K562 (cell line): Measurements from ENCODE around the gene MPRIP. TPM values are rescaled to one million over a fixed set of nuclear protein-coding genes. Genes with fewer than 3 reads are reported as not detected.

Experiments used
- ATAC-seq: fragments of 200-7000 bp; cut with Tn5 transposase; 3 replicates; pipeline ENCODE4 v1.9.1; 2020; ENCODE audit warnings: moderate library complexity
- BruUV-seq: library from RNA; stranded (reverse); fragments of 400-500 nt; replicated peaks from 2 replicates; lab custom pipeline; 2021; lab: Mats Ljungman, UMichigan
- CTCF ChIA-PET: fragments of 300-600 bp; formaldehyde crosslinking; extraction: SDS; loops from one replicate; lab custom pipeline; 2021; ENCODE audit warnings: low intra/inter-chr PET ratio; lab: Yijun Ruan, JAX
- POLR2A ChIA-PET: fragments of 300-600, 350-650 bp; sonication (Branson Sonifier 250); formaldehyde crosslinking; extraction: SDS; loops from one replicate; lab custom pipeline; 2021; ENCODE audit warnings: antibody characterized with exemption, inconsistent platforms; lab: Yijun Ruan, JAX
- DNase-seq, 4 experiments: peaks; one replicate each; pipeline versions ENCODE4 v3.0.0 to v3.0.0-alpha.2; 2011 to 2018; ENCODE audit warnings: low spot score in 3 of 4, mixed read lengths in 3 of 4; ENCODE audit errors: extremely low read depth in 1 of 4
- FAIRE-seq: peaks from 2 replicates; lab custom pipeline; 2011; peaks lifted over from hg19 to GRCh38; lab: Jason Lieb, UNC
- H2AFZ ChIP-seq: 2 replicates; pipeline ENCODE4 v1.6.0; 2011; ENCODE audit warnings: low read depth, low read length, control low read depth, inconsistent platforms
- H3K27ac ChIP-seq: fragments of 200-600 bp; 3 replicates; pipeline ENCODE4 v1.8.0; 2011; ENCODE audit warnings: low read depth, mild to moderate bottlenecking, control low read depth, inconsistent platforms, low read length, moderate library complexity, mixed read lengths; ENCODE audit errors: extremely low read depth
- H3K27me3 ChIP-seq, 2 experiments: fragments of 300-600 bp in 1 of 2; 2 replicates in 1 of 2; 3 replicates in 1 of 2; pipeline versions ENCODE4 v1.6.0 to v1.8.0; 2011; ENCODE audit warnings: inconsistent platforms in 2 of 2, low read length in 2 of 2, mild to moderate bottlenecking in 1 of 2, mixed read lengths in 1 of 2, moderate library complexity in 1 of 2; ENCODE audit not compliant: control insufficient read depth in 2 of 2, insufficient read depth in 2 of 2
- H3K36me3 ChIP-seq: fragments of 300-600 bp; 3 replicates; pipeline ENCODE4 v1.8.0; 2011; ENCODE audit warnings: mild to moderate bottlenecking, low read length, inconsistent platforms; ENCODE audit not compliant: control insufficient read depth, insufficient read depth
- H3K4me1 ChIP-seq, 2 experiments: fragments of 200-600 bp in 1 of 2; replicated peaks in 1 of 2; 2 replicates in 1 of 2; 3 replicates in 1 of 2; pipeline versions ENCODE4 v1.5.1 to v1.8.0; 2011; ENCODE audit warnings: inconsistent platforms in 2 of 2, low read length in 2 of 2, mild to moderate bottlenecking in 1 of 2, mixed read lengths in 1 of 2, moderate library complexity in 1 of 2; ENCODE audit not compliant: control insufficient read depth in 2 of 2, insufficient read depth in 2 of 2
- H3K4me2 ChIP-seq: 2 replicates; pipeline ENCODE4 v1.6.1; 2011; ENCODE audit warnings: low read length, control low read depth, inconsistent platforms, mixed read lengths; ENCODE audit not compliant: insufficient read depth
- H3K4me3 ChIP-seq: fragments of 200-600 bp; sonication (generic), shearing (Covaris generic); 2 replicates; pipeline ENCODE4 v1.5.1; 2016; ENCODE audit warnings: control low read depth, inconsistent platforms
- H3K79me2 ChIP-seq: fragments of 200-600 bp; 3 replicates; pipeline ENCODE4 v1.8.0; 2011; ENCODE audit warnings: low read length, inconsistent platforms; ENCODE audit not compliant: control insufficient read depth, insufficient read depth
- H3K9ac ChIP-seq, 2 experiments: 2 replicates each; pipeline versions ENCODE4 v1.6.0 to v1.6.1; 2011; ENCODE audit warnings: low read depth in 2 of 2, low read length in 2 of 2, control low read depth in 1 of 2, inconsistent platforms in 1 of 2, mild to moderate bottlenecking in 1 of 2, mixed read lengths in 1 of 2; ENCODE audit not compliant: insufficient read depth in 1 of 2
- H3K9me1 ChIP-seq: one replicate; pipeline ENCODE4 v1.6.0; 2011; ENCODE audit warnings: inconsistent platforms, mild to moderate bottlenecking, low read length, moderate library complexity; ENCODE audit not compliant: control insufficient read depth, insufficient read depth
- H3K9me3 ChIP-seq: replicated peaks from 2 replicates; pipeline ENCODE4 v1.5.1; 2011; ENCODE audit warnings: low read depth, low read length, inconsistent platforms; ENCODE audit not compliant: control insufficient read depth, insufficient read depth
- H4K20me1 ChIP-seq: replicated peaks from 2 replicates; pipeline ENCODE4 v1.6.1; 2011; ENCODE audit warnings: low read length, inconsistent platforms, mixed read lengths; ENCODE audit not compliant: control insufficient read depth, insufficient read depth
- AFF1 ChIP-seq, 2 experiments: fragments of 450-650 bp; IDR thresholded peaks; 2 replicates each; pipeline ENCODE4 v1.6.1; 2018; ENCODE audit warnings: mild to moderate bottlenecking in 2 of 2, low read depth in 1 of 2; ENCODE audit not compliant: partially characterized antibody in 2 of 2
- HDAC2 ChIP-seq: fragments of 450-650 bp; IDR thresholded peaks from 2 replicates; pipeline ENCODE4 v1.6.1; 2016; ENCODE audit warnings: mild to moderate bottlenecking
- HNRNPL ChIP-seq: fragments of 200-400 bp; formaldehyde crosslinking; IDR thresholded peaks from 2 replicates; pipeline ENCODE4 v1.6.1; 2017; ENCODE audit warnings: low read depth, mild to moderate bottlenecking, low read length
- NCOA2 ChIP-seq, 2 experiments: fragments of 450-650 bp; IDR thresholded peaks; 2 replicates each; pipeline ENCODE4 v1.6.1; 2018; ENCODE audit warnings: mild to moderate bottlenecking in 2 of 2, moderate library complexity in 1 of 2; ENCODE audit not compliant: partially characterized antibody in 2 of 2
- NONO ChIP-seq, 2 experiments: fragments of 200-400 bp in 1 of 2; fragments of 450-650 bp in 1 of 2; formaldehyde crosslinking in 1 of 2; IDR thresholded peaks; 2 replicates each; pipeline ENCODE4 v1.6.1; 2017; ENCODE audit warnings: low read depth in 2 of 2, mild to moderate bottlenecking in 2 of 2, moderate library complexity in 2 of 2, low read length in 1 of 2
- PCBP2 ChIP-seq: fragments of 200-400 bp; formaldehyde crosslinking; IDR thresholded peaks from 2 replicates; pipeline ENCODE4 v1.6.1; 2018; ENCODE audit warnings: low read length, low read depth, mild to moderate bottlenecking, moderate library complexity; ENCODE audit not compliant: poor library complexity, severe bottlenecking
- POLR2AphosphoS2 ChIP-seq: IDR thresholded peaks from 2 replicates; pipeline ENCODE4 v1.6.1; 2012; ENCODE audit warnings: low read length, improper control_type of control experiment
- POLR2B ChIP-seq: fragments of 450-650 bp; IDR thresholded peaks from 2 replicates; pipeline ENCODE4 v1.6.1; 2018; ENCODE audit warnings: low read depth; ENCODE audit not compliant: partially characterized antibody
- PREB ChIP-seq: sonication (generic); formaldehyde crosslinking; IDR thresholded peaks from 2 replicates; pipeline ENCODE4 v1.8.1; 2023; ENCODE audit warnings: mild to moderate bottlenecking, missing genetic modification reagents
- PTTG1 ChIP-seq: fragments of 450-650 bp; IDR thresholded peaks from 2 replicates; pipeline ENCODE4 v1.6.1; 2016; ENCODE audit warnings: low read depth, mild to moderate bottlenecking, missing genetic modification characterization, missing compliant biosample characterization
- TGIF2 ChIP-seq: sonication (generic); formaldehyde crosslinking; IDR thresholded peaks from 2 replicates; pipeline ENCODE4 v1.8.1; 2022; ENCODE audit warnings: mild to moderate bottlenecking, missing genetic modification reagents, moderate library complexity
- VEZF1 ChIP-seq: fragments of 200-800 bp; sonication (Bioruptor generic); IDR thresholded peaks from 2 replicates; pipeline ENCODE4 v1.6.1; 2017; ENCODE audit warnings: missing genetic modification characterization, missing compliant biosample characterization
- ZFP36 ChIP-seq: fragments of 150-350 bp; IDR thresholded peaks from 2 replicates; pipeline ENCODE4 v1.6.1; 2018; ENCODE audit warnings: low read length, low read depth; ENCODE audit not compliant: partially characterized antibody
- ZNF140 ChIP-seq: fragments of 250-450 bp; sonication (Bioruptor Pico); IDR thresholded peaks from 2 replicates; pipeline ENCODE4 v1.8.0; 2021; ENCODE audit warnings: moderate library complexity, mild to moderate bottlenecking, inconsistent platforms
- WGBS: fragments of 100-300 bp; shearing (Covaris generic); methylation state at CpG from one replicate; pipeline ENCODE4 v1.1.6; 2016; ENCODE audit warnings: low coverage, mixed read lengths; ENCODE audit not compliant: insufficient coverage; ENCODE audit errors: missing lambda C conversion rate; 5-methylcytosine and 5-hydroxymethylcytosine counted together
- in situ Hi-C: fragments of 300-500 bp; cut with MboI; formaldehyde crosslinking; loops from 4 replicates; pipeline ENCODE4 v1.15.0; 2018; ENCODE audit warnings: inconsistent platforms, mixed read lengths
- intact Hi-C: fragments of 100-400 bp; cut with micrococcal nuclease; formaldehyde crosslinking; loops from 2 replicates; pipeline ENCODE4 v1.14.2; 2022
- polyA plus RNA-seq, 8 experiments: library from polyadenylated mRNA; depleted of rRNA in 4 of 8; stranded (reverse) in 5 of 8; unstranded in 3 of 8; fragments of >200 nt; fragmentation: Nextera tagmentation in 2 of 8; fragmentation: Illumina TruSeq in 1 of 8; extraction: Ambion mirVana in 2 of 8; extraction: Trizol in 1 of 8; gene quantifications; 2 replicates each; pipeline versions ENCODE4 v1.2.1 to v1.2.3, GENCODE V29; 2011 to 2014; ENCODE audit warnings: inconsistent platforms in 1 of 8, missing spikeins in 1 of 8
- total RNA-seq, 7 experiments: library from RNA; depleted of rRNA in 6 of 7; stranded (reverse); fragments of >200 nt in 6 of 7; fragmentation: Illumina TruSeq in 2 of 7; extraction: Trizol in 2 of 7; gene quantifications; 2 replicates each; pipeline versions ENCODE4 v1.2.1 to v1.2.3, GENCODE V29; 2011 to 2021; ENCODE audit warnings: low replicate concordance in 1 of 7
- TF ChIP-seq, protein P1 (sequence below): fragments of 250-450 bp; sonication (Bioruptor Pico); IDR thresholded peaks from 2 replicates; pipeline ENCODE4 v1.9.0; 2021; ENCODE audit warnings: mild to moderate bottlenecking

Gene MPRIP
- total and polyA plus RNA-seq, 9 of the 15 experiments (the other 6 are each of a cell fraction or from before 2014, with no cell fraction given): 10.0 to 72.6 (median 30.1) TPM

DNA sequence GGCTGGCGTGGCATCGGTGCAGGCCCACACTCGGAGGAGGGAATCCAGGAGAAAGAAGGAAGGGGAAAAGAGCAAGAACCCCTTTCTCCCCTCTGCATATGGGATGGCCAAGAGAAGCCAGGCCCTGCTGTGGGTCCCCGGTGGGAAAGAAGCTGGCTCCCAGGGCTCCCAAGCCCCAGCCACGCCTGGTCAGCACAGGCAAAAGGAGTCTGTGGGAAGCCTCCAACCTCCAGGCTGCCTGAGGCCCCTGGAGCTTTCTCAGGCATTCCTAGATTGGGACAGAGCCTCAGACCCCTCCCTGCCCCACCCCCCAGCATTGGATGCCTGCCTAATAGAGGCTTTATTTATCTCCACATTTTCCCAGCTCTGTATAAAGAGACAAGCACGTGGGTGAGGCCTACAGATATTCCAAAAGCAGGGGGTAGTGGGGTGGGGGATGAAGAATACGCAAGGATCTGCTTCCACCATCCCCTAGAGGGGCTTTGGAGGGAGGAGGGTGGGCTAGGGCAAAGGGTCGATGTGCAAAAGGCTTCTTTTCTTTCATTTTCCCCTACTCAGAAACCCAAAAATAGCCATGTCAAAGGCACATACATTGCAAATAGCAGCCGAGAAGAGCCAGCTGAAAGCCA lies 56.4 kb downstream of the MPRIP start:
- in situ Hi-C loops: no loop called here
- no peak for TF ChIP-seq POLR2AphosphoS2
- TF ChIP-seq, protein P1, sequence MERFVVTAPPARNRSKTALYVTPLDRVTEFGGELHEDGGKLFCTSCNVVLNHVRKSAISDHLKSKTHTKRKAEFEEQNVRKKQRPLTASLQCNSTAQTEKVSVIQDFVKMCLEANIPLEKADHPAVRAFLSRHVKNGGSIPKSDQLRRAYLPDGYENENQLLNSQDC: no peak
- TF ChIP-seq AFF1 (IDR thresholded peaks at IDR 0.05; ENCODE audit: low read depth in 1 of 2, partially characterized antibody in 2 of 2): no peak
- no peak for TF ChIP-seq NCOA2 (IDR thresholded peaks at IDR 0.05; ENCODE audit: partially characterized antibody in 2 of 2)
- no peak for TF ChIP-seq POLR2B
- TF ChIP-seq ZFP36: no peak
- TF ChIP-seq HDAC2: no peak
- TF ChIP-seq NONO (IDR thresholded peaks at IDR 0.05; ENCODE audit: low read depth in 2 of 2, low read length in 1 of 2): no peak
- TF ChIP-seq HNRNPL: no peak
- no peak for TF ChIP-seq PCBP2
- TF ChIP-seq PTTG1: no peak
- no peak for TF ChIP-seq VEZF1
- TF ChIP-seq TGIF2 (CRISPR knock-in tag): no peak
- TF ChIP-seq ZNF140 (CRISPR knock-in tag): no peak
- TF ChIP-seq PREB (CRISPR knock-in tag): no peak

More for the DNA sequence above, 56.4 kb downstream of the MPRIP start:
- BruUV-seq: no TSS peak
- no peak overlapping the region for H3K27ac ChIP-seq
- no peak overlapping the region for H3K4me3 ChIP-seq
- H4K20me1 ChIP-seq: peaks cover 3% of the 10 kb centered on the region
- ChIA-PET POLR2A (interaction anchor here (0.6 to 2.0 kb wide), 3 partner anchors 12 to 78 kb away, joined by 3 to 5 read pairs (median 3); no protein-coding TSS in a partner anchor), CTCF (no interaction called here)
- H3K4me1 ChIP-seq: peaks cover under 1 to 8% of the 10 kb centered on the region in 2 experiments; a peak in 2 of 5 replicates
- H3K9me3 ChIP-seq: no peaks in the 10 kb centered on the region
- no peak for DNase-seq
- H3K9me1 ChIP-seq: no peaks in the 10 kb centered on the region
- H3K36me3 ChIP-seq: no peaks in the 10 kb centered on the region
- intact Hi-C loops: no loop called here
- no peaks in the 10 kb centered on the region for H3K27me3 ChIP-seq
- H3K79me2 ChIP-seq: no peaks in the 10 kb centered on the region
- ATAC-seq: no peak
- H3K9ac ChIP-seq: no peak overlapping the region; a peak in 1 of 4 replicates
- no peak overlapping the region for H3K4me2 ChIP-seq
- FAIRE-seq: no peak
- H2AFZ ChIP-seq: no peak overlapping the region
- 60% methylated on average over 4 of the region's 9 CpGs for WGBS
